Panc1 (cell line): Measurements from ENCODE around the gene CDKN2D. TPM values are rescaled to one million over a fixed set of nuclear protein-coding genes. Genes with fewer than 3 reads are reported as not detected.

Experiments used
- ATAC-seq: fragments of 200-7000 bp; cut with Tn5 transposase; 2 replicates; pipeline ENCODE4 v1.9.1; 2020; ENCODE audit warnings: mild to moderate bottlenecking, moderate library complexity
- BruUV-seq: library from RNA; stranded (reverse); fragments of 400-500 nt; replicated peaks from 2 replicates; lab custom pipeline; 2021; lab: Mats Ljungman, UMichigan
- CTCF ChIA-PET: fragments of 300-600 bp; sonication (Branson Sonifier 250); formaldehyde crosslinking; loops from one replicate; lab custom pipeline; 2022; ENCODE audit warnings: antibody characterized with exemption; lab: Charles Lee
- POLR2A ChIA-PET: fragments of 300-600 bp; sonication (Branson Sonifier 250); formaldehyde crosslinking; loops from one replicate; lab custom pipeline; 2022; ENCODE audit warnings: antibody characterized with exemption; lab: Charles Lee
- DNase-seq: peaks from one replicate; pipeline ENCODE4 v3.0.0-alpha.2; 2010; ENCODE audit warnings: low read depth, low spot score
- H3K27ac ChIP-seq: 2 replicates; pipeline ENCODE4 v1.5.1; 2011; ENCODE audit warnings: mild to moderate bottlenecking, low read length, inconsistent platforms
- H3K27me3 ChIP-seq: fragments of 200-500 bp; sonication (Bioruptor generic); 2 replicates; pipeline ENCODE4 v1.6.0; 2014; ENCODE audit warnings: low read length, inconsistent platforms; ENCODE audit not compliant: control insufficient read depth, insufficient read depth
- H3K36me3 ChIP-seq: fragments of 200-500 bp; sonication (Bioruptor generic); 2 replicates; pipeline ENCODE4 v1.5.1; 2014; ENCODE audit warnings: inconsistent platforms, mild to moderate bottlenecking, low read length, moderate library complexity; ENCODE audit not compliant: control insufficient read depth, insufficient read depth
- H3K4me1 ChIP-seq: 2 replicates; pipeline ENCODE4 v1.5.1; 2011; ENCODE audit warnings: inconsistent platforms, mild to moderate bottlenecking, low read length, moderate library complexity; ENCODE audit not compliant: control insufficient read depth, insufficient read depth
- H3K4me3 ChIP-seq, 2 experiments: 2 replicates each; pipeline ENCODE4 v1.5.1; 2011 to 2012; ENCODE audit warnings: low read depth in 2 of 2, low read length in 2 of 2, mild to moderate bottlenecking in 2 of 2, inconsistent platforms in 1 of 2, moderate library complexity in 1 of 2
- H3K9me3 ChIP-seq: fragments of 200-500 bp; sonication (Bioruptor generic); 2 replicates; pipeline ENCODE4 v1.5.1; 2014; ENCODE audit warnings: low read depth, mild to moderate bottlenecking, inconsistent platforms, low read length, moderate library complexity; ENCODE audit not compliant: control insufficient read depth, insufficient read depth
- CTCF ChIP-seq: fragments of 450-650 bp; IDR thresholded peaks from 2 replicates; pipeline ENCODE4 v1.5.1; 2017; ENCODE audit warnings: mild to moderate bottlenecking
- POLR2AphosphoS5 ChIP-seq: IDR thresholded peaks from 2 replicates; pipeline ENCODE4 v1.6.1; 2012; ENCODE audit warnings: mild to moderate bottlenecking, low read depth, low read length, moderate library complexity
- REST ChIP-seq, 2 experiments: IDR thresholded peaks; 2 replicates each; pipeline ENCODE4 v1.6.1; 2011 to 2012; ENCODE audit warnings: low read depth in 2 of 2, control low read depth in 1 of 2, low read length in 1 of 2, mild to moderate bottlenecking in 1 of 2, moderate library complexity in 1 of 2; ENCODE audit not compliant: insufficient read depth in 1 of 2
- SIN3A ChIP-seq: IDR thresholded peaks from 2 replicates; pipeline ENCODE4 v1.6.1; 2012; ENCODE audit warnings: low read depth, mild to moderate bottlenecking, low read length, moderate library complexity, borderline replicate concordance; ENCODE audit not compliant: insufficient read depth
- TCF7L2 ChIP-seq: IDR thresholded peaks from 2 replicates; pipeline ENCODE4 v1.6.1; 2011; ENCODE audit warnings: mild to moderate bottlenecking, low read depth, low read length, inconsistent platforms
- in situ Hi-C: cut with HindIII; loops from 2 replicates; pipeline ENCODE4 v1.10.0; 2016; ENCODE audit warnings: low sequenced_read_pairs, low pct_unique_long_range_greater_than_20kb
- intact Hi-C: fragments of 100-400 bp; cut with micrococcal nuclease; formaldehyde crosslinking; loops from one replicate; pipeline ENCODE4 v1.10.0; 2022; ENCODE audit not compliant: unreplicated experiment
- total RNA-seq: library from RNA; stranded (reverse); gene quantifications from one replicate; pipeline ENCODE4 v1.2.1, GENCODE V29; 2021; ENCODE audit not compliant: unreplicated experiment

The CDKN2D gene
- total RNA-seq, 1 experiment from 2014 or later: 7.3 TPM

GRCh38 chr19:10583036-10583776 is 14.4 kb upstream of the CDKN2D start:
- H3K27me3 ChIP-seq: no peaks in the 10 kb centered on the region
- BruUV-seq: no TSS peak
- H3K27ac ChIP-seq: no peak overlapping the region
- TF ChIP-seq REST (IDR thresholded peaks at IDR 0.05; ENCODE audit: insufficient read depth in 1 of 2, low read depth in 2 of 2, low read length in 1 of 2): no peak
- TF ChIP-seq CTCF: no peak
- no peak for TF ChIP-seq POLR2AphosphoS5
- no peak for TF ChIP-seq TCF7L2
- no peak for TF ChIP-seq SIN3A
- H3K4me3 ChIP-seq: no peak overlapping the region
- no peaks in the 10 kb centered on the region for H3K9me3 ChIP-seq
- ChIA-PET POLR2A (interaction anchor here (0.7 kb wide), 1 partner anchor 153 kb away, joined by 13 read pairs; no protein-coding TSS in a partner anchor), CTCF (interaction anchor here (0.9 kb wide), 1 partner anchor 25 kb away, joined by 3 read pairs; no protein-coding TSS in a partner anchor)
- no peaks in the 10 kb centered on the region; the same call in 1 of the 2 replicates for H3K36me3 ChIP-seq
- ATAC-seq (no peak), DNase-seq (no peak)
- H3K4me1 ChIP-seq: no peaks in the 10 kb centered on the region
- intact Hi-C loops: no loop called here
- in situ Hi-C loops: no loop called here

- no peaks in the 10 kb centered on the region for H3K4me1 ChIP-seq
- ChIA-PET CTCF (interaction anchor here (0.5 to 2.3 kb wide), 7 partner anchors 37 to 187 kb away, joined by 3 to 49 read pairs (median 11); no protein-coding TSS in a partner anchor), POLR2A (interaction anchor here (0.5 kb wide), 1 partner anchor 70 kb away, joined by 7 read pairs; no protein-coding TSS in a partner anchor)
- no peaks in the 10 kb centered on the region; the same call in 1 of the 2 replicates for H3K36me3 ChIP-seq
- H3K9me3 ChIP-seq: no peaks in the 10 kb centered on the region
- no peak overlapping the region for H3K27ac ChIP-seq
- in situ Hi-C loops (no loop called here), intact Hi-C loops (no loop called here)
- H3K4me3 ChIP-seq: no peak overlapping the region
- H3K27me3 ChIP-seq: no peaks in the 10 kb centered on the region
- DNase-seq: no peak
- TF ChIP-seq POLR2AphosphoS5 (no peak), TCF7L2 (no peak), REST (IDR thresholded peaks at IDR 0.05; ENCODE audit: insufficient read depth in 1 of 2, low read depth in 2 of 2, low read length in 1 of 2) (no peak), CTCF (no peak), SIN3A (no peak)
- no peak for ATAC-seq
- BruUV-seq: no TSS peak
Measured at GRCh38 chr19:10582091-10582490, 13.3 kb upstream of the CDKN2D start.
